GM12801 (cell line): ENCODE data around the gene C17orf67.

Experiments used
- TF ChIP-seq, protein P1 (sequence below): IDR thresholded peaks from one replicate; pipeline ENCODE4 v1.5.1; 2011; ENCODE audit warnings: control low read depth; ENCODE audit not compliant: insufficient read length; ENCODE audit errors: extremely low read depth

The C17orf67 gene

DNA sequence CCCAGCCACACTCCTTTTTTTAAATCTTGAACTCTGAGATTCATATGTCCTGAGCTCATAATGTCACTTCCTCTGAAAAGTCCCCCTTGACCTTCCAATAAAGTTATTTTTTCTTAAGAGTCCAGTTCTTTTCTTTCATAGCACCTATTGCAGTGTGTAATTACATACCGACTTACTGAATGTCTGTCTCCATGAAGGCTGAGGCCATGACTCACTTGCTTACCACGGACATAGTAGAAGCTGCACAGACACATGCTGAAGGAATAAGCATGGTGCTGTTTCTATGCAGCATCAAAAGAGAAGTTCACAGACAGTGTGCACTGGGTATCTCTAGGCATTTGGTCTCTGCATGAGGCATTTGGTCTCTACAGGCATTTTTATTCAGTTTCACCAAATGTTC, 77.2 kb downstream of the C17orf67 start:
- TF ChIP-seq, protein P1, sequence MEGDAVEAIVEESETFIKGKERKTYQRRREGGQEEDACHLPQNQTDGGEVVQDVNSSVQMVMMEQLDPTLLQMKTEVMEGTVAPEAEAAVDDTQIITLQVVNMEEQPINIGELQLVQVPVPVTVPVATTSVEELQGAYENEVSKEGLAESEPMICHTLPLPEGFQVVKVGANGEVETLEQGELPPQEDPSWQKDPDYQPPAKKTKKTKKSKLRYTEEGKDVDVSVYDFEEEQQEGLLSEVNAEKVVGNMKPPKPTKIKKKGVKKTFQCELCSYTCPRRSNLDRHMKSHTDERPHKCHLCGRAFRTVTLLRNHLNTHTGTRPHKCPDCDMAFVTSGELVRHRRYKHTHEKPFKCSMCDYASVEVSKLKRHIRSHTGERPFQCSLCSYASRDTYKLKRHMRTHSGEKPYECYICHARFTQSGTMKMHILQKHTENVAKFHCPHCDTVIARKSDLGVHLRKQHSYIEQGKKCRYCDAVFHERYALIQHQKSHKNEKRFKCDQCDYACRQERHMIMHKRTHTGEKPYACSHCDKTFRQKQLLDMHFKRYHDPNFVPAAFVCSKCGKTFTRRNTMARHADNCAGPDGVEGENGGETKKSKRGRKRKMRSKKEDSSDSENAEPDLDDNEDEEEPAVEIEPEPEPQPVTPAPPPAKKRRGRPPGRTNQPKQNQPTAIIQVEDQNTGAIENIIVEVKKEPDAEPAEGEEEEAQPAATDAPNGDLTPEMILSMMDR, result no peak

DNA sequence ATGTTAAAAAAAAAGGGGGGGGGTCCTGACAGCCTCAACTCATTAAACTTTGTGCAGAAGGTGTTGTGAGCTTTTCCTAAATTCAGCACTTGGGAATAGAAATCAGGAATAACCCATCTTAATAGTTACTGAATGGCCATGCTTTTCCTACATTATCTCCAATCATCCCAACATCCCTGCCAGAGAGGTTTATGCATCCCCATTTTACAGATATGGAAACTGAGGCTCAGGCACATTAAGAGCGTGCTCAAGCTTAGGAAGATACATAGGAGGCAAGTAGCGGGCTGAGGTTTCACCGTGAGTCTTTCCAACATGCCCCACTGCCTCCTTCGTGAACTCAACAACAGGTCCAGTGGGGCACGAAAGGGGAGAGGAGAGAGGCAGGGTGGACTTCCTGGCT, 78.4 kb downstream of the C17orf67 start:
- TF ChIP-seq, protein P1, result no peak

DNA sequence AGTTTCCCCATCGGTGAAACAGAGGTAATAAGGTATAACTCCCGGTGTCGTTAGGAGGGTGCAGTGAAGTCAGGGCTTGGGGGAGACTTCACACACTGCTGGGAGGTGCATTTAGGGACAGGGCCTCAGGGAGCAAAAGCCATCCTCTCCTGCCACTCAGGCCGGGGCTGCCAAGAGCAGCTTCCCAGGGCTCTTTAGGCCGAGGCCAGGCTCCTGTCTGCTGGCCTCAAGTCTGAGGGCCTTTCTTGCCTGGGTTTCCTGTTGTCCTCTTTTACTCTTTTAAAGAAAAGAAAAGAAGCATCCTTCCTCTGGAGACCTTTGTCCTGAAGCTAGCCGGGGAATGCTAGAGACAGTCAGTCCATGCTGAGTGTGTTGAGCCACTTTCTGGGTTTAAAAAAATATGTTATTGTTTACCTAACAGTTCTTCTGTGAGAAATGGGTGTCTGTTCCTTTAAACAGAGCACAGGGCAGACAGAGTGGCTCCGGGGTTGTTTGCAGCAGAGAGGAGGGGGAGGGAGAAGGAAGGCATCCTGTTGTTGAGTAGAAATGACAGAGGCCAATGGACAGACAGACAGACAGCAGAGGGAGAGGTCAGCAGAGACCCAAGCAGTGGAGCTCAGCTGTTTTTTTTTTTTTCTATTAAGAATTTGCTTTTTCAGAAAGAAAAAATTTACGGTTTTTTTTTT, 79.1 kb downstream of the C17orf67 start:
- TF ChIP-seq, protein P1, result no peak

DNA sequence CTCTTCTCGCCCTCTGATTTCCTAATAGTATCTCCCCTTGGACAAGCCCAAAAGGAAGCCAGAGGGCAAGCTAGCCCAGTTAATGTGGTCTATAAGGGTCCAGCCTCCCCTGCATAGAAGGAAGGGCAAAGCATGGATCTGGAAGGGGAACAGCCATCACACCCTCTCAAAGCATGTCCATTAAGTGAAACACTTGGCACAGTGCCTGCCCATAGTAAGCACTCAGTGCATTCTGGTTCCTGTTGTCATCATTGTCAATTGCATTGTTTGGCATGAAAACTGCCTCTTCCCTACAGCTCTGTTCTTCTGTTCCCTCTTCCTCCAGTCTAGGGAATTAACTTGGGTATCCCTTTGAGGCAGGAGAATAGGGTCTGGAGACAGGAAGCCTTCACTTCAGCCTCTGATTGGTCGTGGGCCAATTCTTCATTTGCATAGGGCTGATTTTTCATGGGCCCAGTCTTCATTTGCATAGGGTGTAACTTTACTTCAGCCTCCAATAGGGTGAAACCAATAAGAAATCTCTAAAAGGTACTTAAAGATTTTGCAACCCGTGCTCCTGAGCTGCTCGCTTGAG, 81.4 kb downstream of the C17orf67 start:
- TF ChIP-seq, protein P1, result no peak

DNA sequence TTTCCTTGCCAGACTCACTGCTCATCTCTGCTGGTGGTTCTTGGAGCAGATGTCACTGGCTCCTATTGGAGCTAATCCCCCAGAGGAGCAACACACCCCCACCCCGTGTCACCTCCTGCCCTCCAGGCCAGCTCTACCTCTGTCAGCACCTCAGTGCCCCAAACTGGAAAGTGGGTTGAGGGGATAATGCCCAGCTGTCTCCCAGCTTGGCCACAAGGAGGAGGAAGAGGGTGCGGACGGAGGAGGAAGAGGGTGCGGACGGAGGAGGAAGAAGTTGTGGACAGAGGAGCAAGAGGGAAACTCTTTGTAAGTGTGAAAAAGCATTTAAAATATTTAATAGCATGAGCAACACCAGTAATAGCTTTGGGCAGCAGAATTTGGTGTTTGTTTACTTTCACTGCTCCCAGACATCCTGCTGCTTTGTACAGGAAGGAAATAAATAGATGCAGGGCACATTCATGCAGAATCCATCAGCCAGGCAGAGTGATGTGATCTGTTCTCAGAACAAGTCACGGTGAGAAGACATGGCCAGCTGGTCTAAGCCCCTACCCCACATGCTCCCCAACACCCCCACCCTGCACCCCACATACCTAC, 82.5 kb downstream of the C17orf67 start:
- TF ChIP-seq, protein P1, result no peak

DNA sequence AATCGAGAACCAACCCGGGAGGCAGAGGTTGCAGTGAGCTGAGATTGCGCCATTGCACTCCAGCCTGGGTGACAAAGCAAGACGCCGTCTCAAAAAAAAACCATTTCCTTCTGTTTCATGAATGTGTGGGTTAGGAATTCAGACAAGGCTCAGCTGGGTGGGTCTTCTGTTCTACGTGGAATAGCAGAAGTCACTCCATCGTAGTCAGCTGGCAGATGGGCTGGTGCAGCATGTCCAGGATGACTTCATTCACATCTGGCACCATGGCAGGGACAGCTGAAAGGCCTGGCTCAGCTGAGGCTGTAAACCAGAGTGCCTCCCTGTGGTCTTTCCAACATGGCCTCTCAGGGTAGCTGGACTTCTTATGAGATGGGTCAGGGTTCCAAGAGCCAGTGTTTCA, 89.0 kb downstream of the C17orf67 start:
- TF ChIP-seq, protein P1, result no peak

DNA sequence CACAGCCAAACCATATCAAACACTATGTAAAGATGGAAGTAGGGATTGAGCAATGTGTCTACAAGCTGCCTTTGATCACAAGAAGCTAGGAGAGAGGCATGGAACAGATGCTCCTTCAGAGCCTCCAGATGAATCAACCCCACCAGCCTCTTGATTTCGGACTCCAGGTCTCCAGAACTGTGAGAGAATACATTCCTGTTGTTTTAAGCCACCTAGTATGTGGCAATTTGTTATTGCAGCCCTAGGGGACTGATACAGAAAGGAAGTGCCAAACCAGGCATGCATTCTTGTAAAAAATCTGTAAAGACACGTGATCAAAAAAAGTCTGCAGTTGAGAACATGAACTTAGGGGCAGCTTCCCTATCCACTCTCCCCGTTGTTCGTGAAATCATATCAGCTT, 91.1 kb downstream of the C17orf67 start:
- TF ChIP-seq, protein P1, result no peak
